ENCODE data around the gene NPAS3. TPM values are rescaled to one million over a fixed set of nuclear protein-coding genes. Genes with fewer than 3 reads are reported as not detected.

The NPAS3 gene
- polyA plus RNA-seq, 4 donors: 0.30 to 0.81 (median 0.62) TPM; not detected in 1

- H3K4me1 ChIP-seq (ENCODE audit: control insufficient read depth in 3 of 3, insufficient read depth in 2 of 3, low read depth in 1 of 3, low read length in 2 of 3): no peaks in the 10 kb centered on the region
- no peak overlapping the region for H3K27ac ChIP-seq (ENCODE audit: low read depth in 1 of 3, low read length in 2 of 3)
- 70 to 90% (median 82%) methylated on average over 2 of the region's 2 CpGs for WGBS, 3 donors
- no peak for FAIRE-seq
- H3K9me3 ChIP-seq (ENCODE audit: control insufficient read depth in 2 of 2, insufficient read depth in 1 of 2, low read depth in 1 of 2, low read length in 1 of 2): no peaks in the 10 kb centered on the region
- H3K4me3 ChIP-seq (ENCODE audit: low read depth in 1 of 3, low read length in 3 of 3): no peak overlapping the region
- no peaks in the 10 kb centered on the region for H3K36me3 ChIP-seq (ENCODE audit: control insufficient read depth in 3 of 3, insufficient read depth in 2 of 3, low read depth in 1 of 3, low read length in 3 of 3)
- H3K27me3 ChIP-seq (ENCODE audit: control insufficient read depth in 3 of 3, insufficient read depth in 3 of 3, low read length in 3 of 3): no peaks in the 10 kb centered on the region
- no peak for DNase-seq
Measured at GRCh38 chr14:33704481-33704880, 765.8 kb downstream of the NPAS3 start.

DNA sequence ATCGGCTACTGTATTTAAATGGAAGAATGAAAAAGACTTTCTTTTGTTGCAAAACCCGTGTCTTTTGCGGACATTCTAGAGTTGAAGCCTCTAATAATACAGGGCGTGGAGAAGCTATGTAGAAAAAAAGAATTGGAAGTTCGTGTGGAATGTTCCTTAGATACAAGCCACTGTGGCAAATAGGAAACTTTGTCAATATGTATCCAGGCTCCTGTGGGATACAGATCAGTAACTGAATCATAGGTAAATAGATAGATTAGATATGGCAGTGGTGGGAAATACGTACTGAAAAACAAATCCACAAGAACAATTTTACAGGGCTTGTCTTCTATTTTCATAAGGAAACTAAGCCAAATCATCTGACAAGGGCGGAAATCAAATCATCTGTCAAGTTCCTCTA is 766.8 kb downstream of the NPAS3 start:
- H3K9me3 ChIP-seq (ENCODE audit: control insufficient read depth in 2 of 2, insufficient read depth in 1 of 2, low read depth in 1 of 2, low read length in 1 of 2): no peaks in the 10 kb centered on the region
- no peaks in the 10 kb centered on the region for H3K36me3 ChIP-seq (ENCODE audit: control insufficient read depth in 3 of 3, insufficient read depth in 2 of 3, low read depth in 1 of 3, low read length in 3 of 3)
- DNase-seq (no peak), FAIRE-seq (no peak)
- no peaks in the 10 kb centered on the region for H3K4me1 ChIP-seq (ENCODE audit: control insufficient read depth in 3 of 3, insufficient read depth in 2 of 3, low read depth in 1 of 3, low read length in 2 of 3)
- no peak overlapping the region for H3K4me3 ChIP-seq (ENCODE audit: low read depth in 1 of 3, low read length in 3 of 3)
- H3K27ac ChIP-seq (ENCODE audit: low read depth in 1 of 3, low read length in 2 of 3): no peak overlapping the region
- H3K27me3 ChIP-seq (ENCODE audit: control insufficient read depth in 3 of 3, insufficient read depth in 3 of 3, low read length in 3 of 3): no peaks in the 10 kb centered on the region
- 76 to 82% (median 78%) methylated on average over 7 of the region's 7 CpGs for WGBS, 3 donors

DNA sequence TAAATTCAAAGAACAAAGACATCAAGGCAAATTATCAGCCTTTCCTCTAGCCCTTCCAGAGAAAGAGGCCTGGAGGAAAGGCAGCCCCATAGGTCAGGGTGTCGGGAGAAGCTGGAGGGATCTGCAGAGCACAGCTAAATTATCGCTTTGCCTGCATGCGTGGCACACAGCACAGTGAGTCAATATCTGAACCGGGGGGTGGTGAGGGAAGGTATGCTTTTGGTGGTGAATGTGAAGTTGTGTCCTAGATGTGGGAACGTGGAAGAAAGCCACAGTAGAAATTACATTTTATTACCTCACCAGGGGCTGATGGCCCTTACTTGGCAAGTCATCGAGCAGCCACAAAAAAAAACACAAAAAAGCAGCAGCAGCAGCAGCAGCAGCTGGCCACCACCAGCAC is 769.0 kb downstream of the NPAS3 start:
- DNase-seq (no peak), FAIRE-seq (no peak)
- no peaks in the 10 kb centered on the region for H3K27me3 ChIP-seq (ENCODE audit: control insufficient read depth in 3 of 3, insufficient read depth in 3 of 3, low read length in 3 of 3)
- no peaks in the 10 kb centered on the region for H3K36me3 ChIP-seq (ENCODE audit: control insufficient read depth in 3 of 3, insufficient read depth in 2 of 3, low read depth in 1 of 3, low read length in 3 of 3)
- WGBS, 3 donors: 81 to 86% (median 84%) methylated on average over 6 of the region's 6 CpGs
- H3K9me3 ChIP-seq (ENCODE audit: control insufficient read depth in 2 of 2, insufficient read depth in 1 of 2, low read depth in 1 of 2, low read length in 1 of 2): no peaks in the 10 kb centered on the region
- H3K4me3 ChIP-seq (ENCODE audit: low read depth in 1 of 3, low read length in 3 of 3): no peak overlapping the region
- no peak overlapping the region for H3K27ac ChIP-seq (ENCODE audit: low read depth in 1 of 3, low read length in 2 of 3)
- H3K4me1 ChIP-seq (ENCODE audit: control insufficient read depth in 3 of 3, insufficient read depth in 2 of 3, low read depth in 1 of 3, low read length in 2 of 3): no peaks in the 10 kb centered on the region

GRCh38 chr14:33709283-33709682 is 770.6 kb downstream of the NPAS3 start:
- DNase-seq: no peak
- Histone ChIP-seq H3K4me3 (ENCODE audit: low read depth in 1 of 3, low read length in 3 of 3) (no peak overlapping the region), H3K9me3 (ENCODE audit: control insufficient read depth in 2 of 2, insufficient read depth in 1 of 2, low read depth in 1 of 2, low read length in 1 of 2) (no peaks in the 10 kb centered on the region), H3K27me3 (ENCODE audit: control insufficient read depth in 3 of 3, insufficient read depth in 3 of 3, low read length in 3 of 3) (no peaks in the 10 kb centered on the region), H3K4me1 (ENCODE audit: control insufficient read depth in 3 of 3, insufficient read depth in 2 of 3, low read depth in 1 of 3, low read length in 2 of 3) (no peaks in the 10 kb centered on the region), H3K27ac (ENCODE audit: low read depth in 1 of 3, low read length in 2 of 3) (no peak overlapping the region), H3K36me3 (ENCODE audit: control insufficient read depth in 3 of 3, insufficient read depth in 2 of 3, low read depth in 1 of 3, low read length in 3 of 3) (no peaks in the 10 kb centered on the region)
- 80 to 81% (median 81%) methylated on average over 4 of the region's 4 CpGs for WGBS, 3 donors
- FAIRE-seq: no peak

DNA sequence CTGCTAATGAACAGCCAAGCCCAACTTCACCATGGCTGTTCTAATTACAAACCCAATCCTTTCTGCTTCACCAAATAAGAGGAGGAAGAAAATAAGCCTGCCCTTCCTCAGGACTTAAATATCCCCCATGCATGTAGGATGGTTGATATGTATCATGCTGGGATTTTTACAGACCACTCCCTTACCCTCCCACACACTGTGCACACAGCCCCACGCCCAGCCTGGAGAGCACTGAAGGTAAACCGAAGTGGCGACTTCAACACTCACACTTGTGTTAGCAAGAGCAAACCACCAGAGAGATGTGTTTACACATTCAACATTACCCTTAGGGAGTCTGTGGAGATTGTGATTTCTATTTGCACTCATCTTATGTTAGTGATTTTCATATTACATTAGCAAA is 771.0 kb downstream of the NPAS3 start:
- 81 to 86% (median 84%) methylated on average over 3 of the region's 3 CpGs for WGBS, 3 donors
- FAIRE-seq: no peak

GRCh38 chr14:33710273-33710672 is 771.6 kb downstream of the NPAS3 start:
- no peak for FAIRE-seq
- DNase-seq: no peak
- H3K9me3 ChIP-seq (ENCODE audit: control insufficient read depth in 2 of 2, insufficient read depth in 1 of 2, low read depth in 1 of 2, low read length in 1 of 2): no peaks in the 10 kb centered on the region
- H3K4me3 ChIP-seq (ENCODE audit: low read depth in 1 of 3, low read length in 3 of 3): no peak overlapping the region
- no peak overlapping the region for H3K27ac ChIP-seq (ENCODE audit: low read depth in 1 of 3, low read length in 2 of 3)
- no peaks in the 10 kb centered on the region for H3K4me1 ChIP-seq (ENCODE audit: control insufficient read depth in 3 of 3, insufficient read depth in 2 of 3, low read depth in 1 of 3, low read length in 2 of 3)
- 84 to 87% (median 85%) methylated on average over 7 of the region's 7 CpGs for WGBS, 3 donors
- H3K27me3 ChIP-seq (ENCODE audit: control insufficient read depth in 3 of 3, insufficient read depth in 3 of 3, low read length in 3 of 3): no peaks in the 10 kb centered on the region
- no peaks in the 10 kb centered on the region for H3K36me3 ChIP-seq (ENCODE audit: control insufficient read depth in 3 of 3, insufficient read depth in 2 of 3, low read depth in 1 of 3, low read length in 3 of 3)

More for the DNA sequence above, 771.0 kb downstream of the NPAS3 start:
- Histone ChIP-seq H3K4me1 (ENCODE audit: control insufficient read depth in 3 of 3, insufficient read depth in 2 of 3, low read depth in 1 of 3, low read length in 2 of 3) (no peaks in the 10 kb centered on the region), H3K27me3 (ENCODE audit: control insufficient read depth in 3 of 3, insufficient read depth in 3 of 3, low read length in 3 of 3) (no peaks in the 10 kb centered on the region), H3K27ac (ENCODE audit: low read depth in 1 of 3, low read length in 2 of 3) (no peak overlapping the region), H3K36me3 (ENCODE audit: control insufficient read depth in 3 of 3, insufficient read depth in 2 of 3, low read depth in 1 of 3, low read length in 3 of 3) (no peaks in the 10 kb centered on the region), H3K9me3 (ENCODE audit: control insufficient read depth in 2 of 2, insufficient read depth in 1 of 2, low read depth in 1 of 2, low read length in 1 of 2) (no peaks in the 10 kb centered on the region), H3K4me3 (ENCODE audit: low read depth in 1 of 3, low read length in 3 of 3) (no peak overlapping the region)
- DNase-seq: no peak

DNA sequence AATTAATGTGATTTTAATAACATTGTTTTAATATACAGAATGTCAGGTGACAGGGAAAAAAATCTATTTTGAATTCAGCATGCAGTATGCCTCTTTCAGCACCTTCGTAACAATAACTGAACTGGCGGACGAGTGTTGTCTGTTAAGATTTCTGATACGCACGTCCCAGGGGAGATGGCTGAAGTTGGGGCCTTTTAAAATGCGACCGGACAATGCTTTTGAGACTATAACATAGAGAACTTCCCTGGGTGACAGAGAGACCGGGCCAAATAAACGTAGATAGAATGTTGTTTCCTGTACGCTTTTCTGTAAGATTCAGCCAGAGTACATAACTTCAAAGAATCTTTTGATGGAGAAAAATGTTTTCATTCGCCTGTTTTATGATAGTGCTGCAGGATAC is 772.5 kb downstream of the NPAS3 start:
- H3K4me3 ChIP-seq (ENCODE audit: low read depth in 1 of 3, low read length in 3 of 3): no peak overlapping the region
- H3K4me1 ChIP-seq (ENCODE audit: control insufficient read depth in 3 of 3, insufficient read depth in 2 of 3, low read depth in 1 of 3, low read length in 2 of 3): no peaks in the 10 kb centered on the region
- no peaks in the 10 kb centered on the region for H3K9me3 ChIP-seq (ENCODE audit: control insufficient read depth in 2 of 2, insufficient read depth in 1 of 2, low read depth in 1 of 2, low read length in 1 of 2)
- H3K27me3 ChIP-seq (ENCODE audit: control insufficient read depth in 3 of 3, insufficient read depth in 3 of 3, low read length in 3 of 3): no peaks in the 10 kb centered on the region
- no peak for DNase-seq
- no peaks in the 10 kb centered on the region for H3K36me3 ChIP-seq (ENCODE audit: control insufficient read depth in 3 of 3, insufficient read depth in 2 of 3, low read depth in 1 of 3, low read length in 3 of 3)
- no peak overlapping the region for H3K27ac ChIP-seq (ENCODE audit: low read depth in 1 of 3, low read length in 2 of 3)
- 83 to 94% (median 85%) methylated on average over 11 of the region's 11 CpGs for WGBS, 3 donors
- FAIRE-seq: no peak

DNA sequence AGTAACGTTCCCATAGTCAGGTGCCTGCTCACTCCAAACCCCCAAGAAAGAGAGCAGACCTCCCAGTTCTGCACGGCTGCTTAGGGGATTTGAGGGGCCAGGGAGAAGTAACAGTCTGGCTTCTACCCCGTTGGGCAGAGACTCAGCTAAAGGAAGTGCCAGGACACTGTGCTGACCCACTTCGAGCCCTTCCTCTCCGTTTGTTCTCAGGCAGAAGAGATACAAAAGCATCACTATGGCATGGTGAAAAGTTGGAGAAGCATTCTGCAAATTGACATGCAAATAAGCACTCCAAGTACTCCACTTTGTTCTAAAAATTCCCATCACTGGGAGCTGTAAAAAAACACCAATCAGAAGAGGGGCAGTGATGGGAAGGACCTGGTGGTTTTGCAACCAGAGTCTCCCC is 773.1 kb downstream of the NPAS3 start:
- H3K36me3 ChIP-seq (ENCODE audit: control insufficient read depth in 3 of 3, insufficient read depth in 2 of 3, low read depth in 1 of 3, low read length in 3 of 3): no peaks in the 10 kb centered on the region
- FAIRE-seq (no peak), DNase-seq (no peak)
- H3K4me1 ChIP-seq (ENCODE audit: control insufficient read depth in 3 of 3, insufficient read depth in 2 of 3, low read depth in 1 of 3, low read length in 2 of 3): no peaks in the 10 kb centered on the region
- no peak overlapping the region for H3K27ac ChIP-seq (ENCODE audit: low read depth in 1 of 3, low read length in 2 of 3)
- WGBS, 3 donors: 81 to 91% (median 83%) methylated on average over 5 of the region's 5 CpGs
- no peaks in the 10 kb centered on the region for H3K27me3 ChIP-seq (ENCODE audit: control insufficient read depth in 3 of 3, insufficient read depth in 3 of 3, low read length in 3 of 3)
- H3K4me3 ChIP-seq (ENCODE audit: low read depth in 1 of 3, low read length in 3 of 3): no peak overlapping the region
- H3K9me3 ChIP-seq (ENCODE audit: control insufficient read depth in 2 of 2, insufficient read depth in 1 of 2, low read depth in 1 of 2, low read length in 1 of 2): no peaks in the 10 kb centered on the region

DNA sequence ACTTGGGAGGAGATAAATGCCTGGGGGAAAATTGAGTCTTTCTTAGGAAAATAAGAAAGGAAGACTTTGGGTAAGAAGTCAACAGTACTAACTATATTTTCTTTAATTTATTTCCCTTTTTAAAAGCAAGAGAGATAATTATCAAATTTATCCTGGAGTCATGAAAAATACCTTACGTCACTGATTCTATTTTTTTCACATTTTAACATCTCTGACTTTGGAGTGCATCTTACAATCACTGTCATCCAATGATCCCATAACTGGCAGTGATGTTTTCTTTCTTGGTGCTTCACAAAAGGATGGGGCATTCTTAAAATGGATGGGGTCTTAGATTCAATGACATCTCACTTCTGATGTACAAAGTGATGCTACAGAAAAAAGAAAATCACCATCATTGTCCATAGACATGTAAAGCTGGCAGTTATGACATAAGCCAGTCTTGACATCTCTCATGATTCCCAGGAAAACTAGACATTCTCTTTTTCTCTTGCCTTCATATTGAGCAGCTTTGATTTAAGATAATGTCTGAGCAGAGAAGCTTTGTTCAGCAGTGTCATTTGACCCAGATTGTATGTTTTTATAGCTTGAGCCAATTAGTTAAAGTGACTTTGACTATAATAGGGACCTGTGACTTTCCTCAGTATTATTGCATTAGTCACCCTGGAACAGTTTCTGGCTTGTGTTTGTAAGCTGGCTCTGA is 776.0 kb downstream of the NPAS3 start:
- Histone ChIP-seq H3K9me3 (ENCODE audit: control insufficient read depth in 2 of 2, insufficient read depth in 1 of 2, low read depth in 1 of 2, low read length in 1 of 2) (no peaks in the 10 kb centered on the region), H3K27ac (ENCODE audit: low read depth in 1 of 3, low read length in 2 of 3) (no peak overlapping the region), H3K4me1 (ENCODE audit: control insufficient read depth in 3 of 3, insufficient read depth in 2 of 3, low read depth in 1 of 3, low read length in 2 of 3) (no peaks in the 10 kb centered on the region), H3K4me3 (ENCODE audit: low read depth in 1 of 3, low read length in 3 of 3) (no peak overlapping the region), H3K27me3 (ENCODE audit: control insufficient read depth in 3 of 3, insufficient read depth in 3 of 3, low read length in 3 of 3) (no peaks in the 10 kb centered on the region), H3K36me3 (ENCODE audit: control insufficient read depth in 3 of 3, insufficient read depth in 2 of 3, low read depth in 1 of 3, low read length in 3 of 3) (no peaks in the 10 kb centered on the region)
- 91 to 93% (median 91%) methylated on average over 1 of the region's 1 CpG for WGBS, 3 donors
- FAIRE-seq: no peak
- peak in 1 of 2 donors; percentile 25 for DNase-seq
